ENCODE measurements around the gene COL8A1.

GRCh38 chr3:99845999-99846398 lies 207.6 kb downstream of the COL8A1 start:
- TF ChIP-seq EGR1 (IDR thresholded peaks at IDR 0.05) (no peak), EP300 (IDR thresholded peaks at IDR 0.05; ENCODE audit: borderline replicate concordance) (no peak), FOXM1 (IDR thresholded peaks at IDR 0.05; ENCODE audit: borderline replicate concordance, low read depth) (no peak), RAD21 (IDR thresholded peaks at IDR 0.05; ENCODE audit: low read depth) (no peak), MAX (IDR thresholded peaks at IDR 0.05) (no peak), CREB1 (IDR thresholded peaks at IDR 0.05; ENCODE audit: low read depth) (no peak), TAF1 (IDR thresholded peaks at IDR 0.05; ENCODE audit: low read depth) (no peak)
